ENCODE results near the gene NLGN1. TPM values are rescaled to one million over a fixed set of nuclear protein-coding genes. Genes with fewer than 3 reads are reported as not detected.

NLGN1 gene
- total and polyA plus RNA-seq, 2 of the 8 experiments (the other 6 are each of a cell fraction or from before 2014, with no cell fraction given), result 7.8 to 14.8 TPM

DNA sequence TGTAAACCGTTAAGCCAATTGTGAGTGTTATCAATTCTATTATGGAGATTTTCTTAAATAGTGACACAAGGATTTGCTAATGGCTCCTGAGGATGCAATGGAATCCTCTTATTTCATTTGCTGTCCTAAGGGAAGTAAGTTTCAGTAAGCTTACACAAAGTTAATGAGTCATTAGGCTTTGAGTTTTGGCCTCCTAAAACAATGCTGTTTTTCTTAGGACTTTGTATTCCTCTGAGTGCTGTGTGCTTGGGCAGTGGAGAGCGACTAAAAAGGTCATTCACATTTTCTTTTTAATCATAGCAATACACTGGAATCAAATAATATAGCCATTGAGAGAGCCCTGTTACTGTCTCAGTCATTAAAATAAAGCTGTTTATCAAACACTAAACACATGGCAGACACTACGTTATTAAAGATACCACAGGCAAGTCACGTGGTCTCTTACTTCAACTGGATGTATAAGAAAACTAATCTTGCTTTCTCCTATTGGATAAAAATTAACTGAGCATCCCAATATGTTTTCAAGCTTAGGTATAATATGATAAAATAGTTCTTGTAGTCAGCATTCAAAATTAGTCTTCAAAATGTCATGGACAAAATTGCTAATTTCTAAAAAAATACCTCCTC, 290.8 kb downstream of the NLGN1 start:
- Histone ChIP-seq H3K79me2 (ENCODE audit: control insufficient read depth in 1 of 2, insufficient read depth in 2 of 2, low read length in 2 of 2) (no peaks in the 10 kb centered on the region), H2AK5ac (ENCODE audit: low read depth, low read length) (no peak overlapping the region), H2BK15ac (ENCODE audit: low read length) (no peak overlapping the region), H2BK5ac (ENCODE audit: low read depth, low read length) (no peak overlapping the region), H2BK20ac (ENCODE audit: low read length) (no peak overlapping the region), H3K9ac (replicated peaks in 1 of 4; ENCODE audit: extremely low read depth in 1 of 4, low read depth in 3 of 4, low read length in 3 of 4) (no peak overlapping the region), H3K23me2 (ENCODE audit: low read depth, low read length) (no peaks in the 10 kb centered on the region), H4K20me1 (replicated peaks in 1 of 2; ENCODE audit: control insufficient read depth in 1 of 2, insufficient read depth in 2 of 2, low read length in 2 of 2) (no peaks in the 10 kb centered on the region), H4K91ac (replicated peaks; ENCODE audit: insufficient read length, low read length) (no peak overlapping the region), H3K4me3 (ENCODE audit: extremely low read depth in 1 of 4, insufficient read depth in 2 of 4, low read depth in 3 of 4, low read length in 4 of 4) (no peak overlapping the region), H3K79me1 (ENCODE audit: low read depth, low read length) (no peaks in the 10 kb centered on the region), H3K4me1 (replicated peaks in 1 of 4; ENCODE audit: control insufficient read depth in 3 of 4, insufficient read depth in 4 of 4, low read length in 3 of 4) (peaks cover 0 to 6% (median 1%) of the 10 kb centered on the region in 4 experiments; a peak in 2 of 7 replicates), H3K27ac (ENCODE audit: low read depth, low read length) (no peak overlapping the region), H3K14ac (ENCODE audit: insufficient read length) (no peak overlapping the region), H3K23ac (ENCODE audit: insufficient read length) (no peak overlapping the region), H3K27me3 (replicated peaks in 1 of 4; ENCODE audit: control insufficient read depth in 3 of 4, extremely low read depth in 1 of 4, insufficient read depth in 3 of 4, low read length in 3 of 4) (no peaks in the 10 kb centered on the region), H3K9me3 (ENCODE audit: insufficient read depth in 2 of 2, low read depth in 1 of 2, low read length in 1 of 2) (no peaks in the 10 kb centered on the region), H3K56ac (replicated peaks; ENCODE audit: insufficient read length, low read depth, low read length) (no peak overlapping the region), H4K5ac (ENCODE audit: insufficient read length, low read depth, low read length) (no peak overlapping the region), H2AFZ (ENCODE audit: low read length) (no peak overlapping the region), H2BK12ac (ENCODE audit: low read depth, low read length) (no peak overlapping the region), H3K4me2 (ENCODE audit: insufficient read depth in 1 of 2, low read depth in 2 of 2, low read length in 2 of 2) (no peak overlapping the region), H2BK120ac (replicated peaks; ENCODE audit: low read depth, low read length) (no peak overlapping the region), H3K4ac (replicated peaks; ENCODE audit: insufficient read length, low read depth, low read length) (no peak overlapping the region), H3K18ac (ENCODE audit: extremely low read depth, low read length) (no peak overlapping the region), H4K8ac (ENCODE audit: extremely low read depth, insufficient read depth, low read length) (no peak overlapping the region), H3K36me3 (ENCODE audit: control insufficient read depth in 2 of 4, insufficient read depth in 4 of 4, low read length in 3 of 4) (no peaks in the 10 kb centered on the region)
- WGBS, 2 experiments (ENCODE audit: extremely low coverage in 1 of 2, insufficient coverage in 1 of 2, insufficient read length in 1 of 2, insufficient replicate concordance in 2 of 2, low coverage in 1 of 2, low lambda C conversion rate in 2 of 2, missing lambda C conversion rate in 1 of 2), result 97% methylated on average over 4 of the region's 4 CpGs; no CpG with 5 or more reads in 1 of the 2 experiments
- POLR2A ChIA-PET (ENCODE audit: partially characterized antibody), result no interaction called here
- CTCF ChIA-PET (ENCODE audit: partially characterized antibody), result no interaction called here
- DNase-seq (ENCODE audit: low read depth in 1 of 2, low spot score in 2 of 2) (no peak), FAIRE-seq (no peak)
- TF ChIP-seq CTBP2 (IDR thresholded peaks at IDR 0.05; ENCODE audit: borderline replicate concordance, insufficient read depth, insufficient read length, low read length), result no peak
- TF ChIP-seq, protein P1, sequence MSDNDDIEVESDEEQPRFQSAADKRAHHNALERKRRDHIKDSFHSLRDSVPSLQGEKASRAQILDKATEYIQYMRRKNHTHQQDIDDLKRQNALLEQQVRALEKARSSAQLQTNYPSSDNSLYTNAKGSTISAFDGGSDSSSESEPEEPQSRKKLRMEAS (IDR thresholded peaks at IDR 0.05), result no peak
- TF ChIP-seq, protein P2, sequence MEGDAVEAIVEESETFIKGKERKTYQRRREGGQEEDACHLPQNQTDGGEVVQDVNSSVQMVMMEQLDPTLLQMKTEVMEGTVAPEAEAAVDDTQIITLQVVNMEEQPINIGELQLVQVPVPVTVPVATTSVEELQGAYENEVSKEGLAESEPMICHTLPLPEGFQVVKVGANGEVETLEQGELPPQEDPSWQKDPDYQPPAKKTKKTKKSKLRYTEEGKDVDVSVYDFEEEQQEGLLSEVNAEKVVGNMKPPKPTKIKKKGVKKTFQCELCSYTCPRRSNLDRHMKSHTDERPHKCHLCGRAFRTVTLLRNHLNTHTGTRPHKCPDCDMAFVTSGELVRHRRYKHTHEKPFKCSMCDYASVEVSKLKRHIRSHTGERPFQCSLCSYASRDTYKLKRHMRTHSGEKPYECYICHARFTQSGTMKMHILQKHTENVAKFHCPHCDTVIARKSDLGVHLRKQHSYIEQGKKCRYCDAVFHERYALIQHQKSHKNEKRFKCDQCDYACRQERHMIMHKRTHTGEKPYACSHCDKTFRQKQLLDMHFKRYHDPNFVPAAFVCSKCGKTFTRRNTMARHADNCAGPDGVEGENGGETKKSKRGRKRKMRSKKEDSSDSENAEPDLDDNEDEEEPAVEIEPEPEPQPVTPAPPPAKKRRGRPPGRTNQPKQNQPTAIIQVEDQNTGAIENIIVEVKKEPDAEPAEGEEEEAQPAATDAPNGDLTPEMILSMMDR (IDR thresholded peaks at IDR 0.05; ENCODE audit: control extremely low read depth in 1 of 3, insufficient read depth in 1 of 3, low read depth in 1 of 3, low read length in 3 of 3), result no peak
- TF ChIP-seq, protein P3, sequence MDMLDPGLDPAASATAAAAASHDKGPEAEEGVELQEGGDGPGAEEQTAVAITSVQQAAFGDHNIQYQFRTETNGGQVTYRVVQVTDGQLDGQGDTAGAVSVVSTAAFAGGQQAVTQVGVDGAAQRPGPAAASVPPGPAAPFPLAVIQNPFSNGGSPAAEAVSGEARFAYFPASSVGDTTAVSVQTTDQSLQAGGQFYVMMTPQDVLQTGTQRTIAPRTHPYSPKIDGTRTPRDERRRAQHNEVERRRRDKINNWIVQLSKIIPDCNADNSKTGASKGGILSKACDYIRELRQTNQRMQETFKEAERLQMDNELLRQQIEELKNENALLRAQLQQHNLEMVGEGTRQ (IDR thresholded peaks at IDR 0.05; ENCODE audit: low read length), result no peak
